Measurements from ENCODE around the gene PALD1. TPM values are rescaled to one million over a fixed set of nuclear protein-coding genes. Genes with fewer than 3 reads are reported as not detected.

Gene PALD1
- total and polyA plus RNA-seq, 2 donors (not counting 1 experiment from before 2014, with no cell fraction given): 0.09 to 0.33 TPM

DNA sequence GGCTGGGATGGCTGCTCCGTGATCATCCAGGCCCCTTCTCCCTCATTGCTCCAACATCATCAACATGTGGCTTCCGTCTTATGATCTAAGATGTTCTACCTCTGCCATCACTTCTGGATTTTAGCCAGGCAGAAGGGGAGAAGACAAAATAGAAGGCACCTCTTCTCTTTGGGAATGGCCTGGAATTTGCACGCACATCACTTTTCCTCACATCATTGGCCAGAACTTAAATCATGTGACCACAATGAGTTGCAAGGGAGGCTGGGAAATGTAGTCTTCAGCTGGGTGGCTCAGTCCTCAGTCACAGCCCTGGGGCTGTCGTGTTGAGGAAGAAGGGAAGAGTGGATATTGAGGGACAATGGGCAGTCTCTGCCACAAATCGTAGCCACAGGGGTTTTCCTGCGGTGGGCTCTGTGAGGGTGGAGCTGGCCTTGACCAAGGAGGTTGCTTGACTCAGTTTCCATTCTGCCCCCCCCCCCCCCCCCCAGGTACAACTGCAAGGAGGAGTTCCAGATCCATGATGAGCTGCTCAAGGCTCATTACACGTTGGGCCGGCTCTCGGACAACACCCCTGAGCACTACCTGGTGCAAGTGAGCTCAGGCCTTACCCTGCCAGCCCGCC lies 50.3 kb downstream of the PALD1 start:
- Histone ChIP-seq H3K9ac (ENCODE audit: insufficient read depth, low read length) (no peak overlapping the region), H3K79me2 (ENCODE audit: control insufficient read depth, insufficient read depth, low read length) (no peaks in the 10 kb centered on the region), H3K27me3 (ENCODE audit: control insufficient read depth, insufficient read depth, low read length) (no peaks in the 10 kb centered on the region), H3K9me3 (ENCODE audit: control insufficient read depth, insufficient read depth, low read depth, low read length) (no peaks in the 10 kb centered on the region), H4K20me1 (ENCODE audit: control insufficient read depth, extremely low read depth, insufficient read depth, low read length) (no peaks in the 10 kb centered on the region), H3K4me3 (replicated peaks in 1 of 4; ENCODE audit: control extremely low read depth in 1 of 4, insufficient read depth in 1 of 4, low read depth in 3 of 4, low read length in 4 of 4) (no peak overlapping the region), H3K36me3 (ENCODE audit: control insufficient read depth, insufficient read depth, low read length) (no peaks in the 10 kb centered on the region), H3K4me1 (ENCODE audit: control insufficient read depth, extremely low read depth, insufficient read depth, low read length) (no peaks in the 10 kb centered on the region), H3K27ac (ENCODE audit: insufficient read depth, low read length) (no peak overlapping the region), H3K4me2 (ENCODE audit: extremely low read depth, insufficient read depth, low read length) (no peak overlapping the region), H2AFZ (ENCODE audit: low read length) (peak overlapping the region; percentile 14)
- peak; percentile 54 to 60 for DNase-seq (ENCODE audit: low read depth in 2 of 2)
- TF ChIP-seq, protein P1, sequence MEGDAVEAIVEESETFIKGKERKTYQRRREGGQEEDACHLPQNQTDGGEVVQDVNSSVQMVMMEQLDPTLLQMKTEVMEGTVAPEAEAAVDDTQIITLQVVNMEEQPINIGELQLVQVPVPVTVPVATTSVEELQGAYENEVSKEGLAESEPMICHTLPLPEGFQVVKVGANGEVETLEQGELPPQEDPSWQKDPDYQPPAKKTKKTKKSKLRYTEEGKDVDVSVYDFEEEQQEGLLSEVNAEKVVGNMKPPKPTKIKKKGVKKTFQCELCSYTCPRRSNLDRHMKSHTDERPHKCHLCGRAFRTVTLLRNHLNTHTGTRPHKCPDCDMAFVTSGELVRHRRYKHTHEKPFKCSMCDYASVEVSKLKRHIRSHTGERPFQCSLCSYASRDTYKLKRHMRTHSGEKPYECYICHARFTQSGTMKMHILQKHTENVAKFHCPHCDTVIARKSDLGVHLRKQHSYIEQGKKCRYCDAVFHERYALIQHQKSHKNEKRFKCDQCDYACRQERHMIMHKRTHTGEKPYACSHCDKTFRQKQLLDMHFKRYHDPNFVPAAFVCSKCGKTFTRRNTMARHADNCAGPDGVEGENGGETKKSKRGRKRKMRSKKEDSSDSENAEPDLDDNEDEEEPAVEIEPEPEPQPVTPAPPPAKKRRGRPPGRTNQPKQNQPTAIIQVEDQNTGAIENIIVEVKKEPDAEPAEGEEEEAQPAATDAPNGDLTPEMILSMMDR (conservative IDR thresholded peaks at IDR 0.05 in 1 of 2, IDR thresholded peaks at IDR 0.05 in 1 of 2; ENCODE audit: low read depth in 1 of 2, low read length in 2 of 2): no peak
- TF ChIP-seq EZH2 (IDR thresholded peaks at IDR 0.05; ENCODE audit: low read length, missing control alignments): no peak

DNA sequence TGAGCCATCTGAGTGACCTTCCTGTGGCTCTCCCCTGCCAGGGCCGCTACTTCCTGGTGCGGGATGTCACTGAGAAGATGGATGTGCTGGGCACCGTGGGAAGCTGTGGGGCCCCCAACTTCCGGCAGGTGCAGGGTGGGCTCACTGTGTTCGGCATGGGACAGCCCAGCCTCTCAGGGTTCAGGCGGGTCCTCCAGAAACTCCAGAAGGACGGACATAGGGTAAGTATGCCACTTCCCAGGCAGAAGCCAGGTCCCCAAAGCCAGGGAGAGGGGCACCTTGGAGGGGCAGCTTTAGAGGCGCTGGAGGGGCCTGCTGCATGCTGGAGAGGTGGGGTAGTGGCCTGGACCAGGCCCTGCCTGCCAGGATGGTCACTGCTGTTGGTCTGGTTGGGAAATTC lies 51.3 kb downstream of the PALD1 start:
- Histone ChIP-seq H3K36me3 (ENCODE audit: control insufficient read depth, insufficient read depth, low read length) (no peaks in the 10 kb centered on the region), H3K4me1 (ENCODE audit: control insufficient read depth, extremely low read depth, insufficient read depth, low read length) (no peaks in the 10 kb centered on the region), H3K79me2 (ENCODE audit: control insufficient read depth, insufficient read depth, low read length) (no peaks in the 10 kb centered on the region), H3K9me3 (ENCODE audit: control insufficient read depth, insufficient read depth, low read depth, low read length) (no peaks in the 10 kb centered on the region), H3K4me2 (ENCODE audit: extremely low read depth, insufficient read depth, low read length) (no peak overlapping the region), H3K4me3 (replicated peaks in 1 of 4; ENCODE audit: control extremely low read depth in 1 of 4, insufficient read depth in 1 of 4, low read depth in 3 of 4, low read length in 4 of 4) (no peak overlapping the region), H3K27me3 (ENCODE audit: control insufficient read depth, insufficient read depth, low read length) (no peaks in the 10 kb centered on the region), H3K9ac (ENCODE audit: insufficient read depth, low read length) (no peak overlapping the region), H3K27ac (ENCODE audit: insufficient read depth, low read length) (no peak overlapping the region), H4K20me1 (ENCODE audit: control insufficient read depth, extremely low read depth, insufficient read depth, low read length) (no peaks in the 10 kb centered on the region), H2AFZ (ENCODE audit: low read length) (no peak overlapping the region)
- DNase-seq (ENCODE audit: low read depth in 2 of 2): no peak
- no peak for TF ChIP-seq EZH2 (IDR thresholded peaks at IDR 0.05; ENCODE audit: low read length, missing control alignments)
- TF ChIP-seq, protein P1 (conservative IDR thresholded peaks at IDR 0.05 in 1 of 2, IDR thresholded peaks at IDR 0.05 in 1 of 2; ENCODE audit: low read depth in 1 of 2, low read length in 2 of 2): no peak

DNA sequence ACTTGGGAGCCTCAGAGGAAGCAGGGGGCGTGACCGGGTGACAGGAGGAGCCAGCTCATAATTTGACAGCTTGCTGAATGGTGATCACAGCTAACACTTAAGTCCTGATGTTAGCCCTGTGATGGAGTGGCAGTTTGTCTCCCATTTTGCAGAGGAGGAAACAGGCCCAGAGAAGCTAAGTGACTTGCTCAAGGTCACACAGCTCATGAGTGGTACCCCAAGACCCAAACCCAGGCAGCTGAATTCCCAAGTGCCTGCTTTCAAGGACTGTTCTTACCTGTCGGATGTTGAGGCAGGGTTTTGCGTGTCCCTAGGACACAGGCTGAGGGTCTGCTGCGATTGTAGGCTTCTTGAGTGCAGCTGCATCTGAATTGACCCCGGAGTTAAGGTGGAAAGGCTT lies 51.7 kb downstream of the PALD1 start:
- no peaks in the 10 kb centered on the region for H4K20me1 ChIP-seq (ENCODE audit: control insufficient read depth, extremely low read depth, insufficient read depth, low read length)

More for the DNA sequence above, 51.7 kb downstream of the PALD1 start:
- Histone ChIP-seq H3K79me2 (ENCODE audit: control insufficient read depth, insufficient read depth, low read length) (no peaks in the 10 kb centered on the region), H3K4me2 (ENCODE audit: extremely low read depth, insufficient read depth, low read length) (no peak overlapping the region), H3K36me3 (ENCODE audit: control insufficient read depth, insufficient read depth, low read length) (no peaks in the 10 kb centered on the region), H3K4me1 (ENCODE audit: control insufficient read depth, extremely low read depth, insufficient read depth, low read length) (no peaks in the 10 kb centered on the region), H2AFZ (ENCODE audit: low read length) (no peak overlapping the region), H3K4me3 (replicated peaks in 1 of 4; ENCODE audit: control extremely low read depth in 1 of 4, insufficient read depth in 1 of 4, low read depth in 3 of 4, low read length in 4 of 4) (no peak overlapping the region), H3K27me3 (ENCODE audit: control insufficient read depth, insufficient read depth, low read length) (no peaks in the 10 kb centered on the region), H3K9me3 (ENCODE audit: control insufficient read depth, insufficient read depth, low read depth, low read length) (no peaks in the 10 kb centered on the region), H3K9ac (ENCODE audit: insufficient read depth, low read length) (no peak overlapping the region), H3K27ac (ENCODE audit: insufficient read depth, low read length) (no peak overlapping the region)
- TF ChIP-seq, protein P1 (conservative IDR thresholded peaks at IDR 0.05 in 1 of 2, IDR thresholded peaks at IDR 0.05 in 1 of 2; ENCODE audit: low read depth in 1 of 2, low read length in 2 of 2): no peak
- no peak for TF ChIP-seq EZH2 (IDR thresholded peaks at IDR 0.05; ENCODE audit: low read length, missing control alignments)
- DNase-seq (ENCODE audit: low read depth in 2 of 2): no peak

Data from fibroblast of lung (primary cell).